ENCODE data around the gene EEF1A1. TPM values are rescaled to one million over a fixed set of nuclear protein-coding genes. Genes with fewer than 3 reads are reported as not detected.

The EEF1A1 gene
- total and polyA plus RNA-seq, 3 experiments from 2014 or later: 8,526 to 10,611 (median 8,727) TPM

- DNase-seq: no peak
- Mint-ChIP-seq H3K27ac (peak overlapping the region in 1 of 8 donors; percentile 17), H3K36me3 (peaks cover 12 to 79% (median 41%) of the 10 kb centered on the region in 3 donors), H3K27me3 (no peaks in the 10 kb centered on the region), H3K4me3 (no peak overlapping the region), H3K9me3 (no peaks in the 10 kb centered on the region), H3K4me1 (peaks cover 8 to 12% (median 12%) of the 10 kb centered on the region in 3 donors)
- ChIA-PET CTCF (no interaction called here), POLR2A (no interaction called here)
- no peaks in the 10 kb centered on the region for H3K4me1 ChIP-seq (ENCODE audit: insufficient read depth, low read length)
- H3K27me3 ChIP-seq (ENCODE audit: insufficient read depth, low read length, poor library complexity, severe bottlenecking): no peaks in the 10 kb centered on the region
- H3K27ac ChIP-seq (ENCODE audit: low read depth, low read length): no peak overlapping the region
- H3K9me3 ChIP-seq (ENCODE audit: low read length): no peaks in the 10 kb centered on the region
- no peak overlapping the region for H3K4me3 ChIP-seq (ENCODE audit: low read length)
- H3K36me3 ChIP-seq (ENCODE audit: insufficient read depth, low read length): peaks cover 39% of the 10 kb centered on the region
Observed at GRCh38 chr6:73487473-73487872, 33.4 kb downstream of the EEF1A1 start.

DNA sequence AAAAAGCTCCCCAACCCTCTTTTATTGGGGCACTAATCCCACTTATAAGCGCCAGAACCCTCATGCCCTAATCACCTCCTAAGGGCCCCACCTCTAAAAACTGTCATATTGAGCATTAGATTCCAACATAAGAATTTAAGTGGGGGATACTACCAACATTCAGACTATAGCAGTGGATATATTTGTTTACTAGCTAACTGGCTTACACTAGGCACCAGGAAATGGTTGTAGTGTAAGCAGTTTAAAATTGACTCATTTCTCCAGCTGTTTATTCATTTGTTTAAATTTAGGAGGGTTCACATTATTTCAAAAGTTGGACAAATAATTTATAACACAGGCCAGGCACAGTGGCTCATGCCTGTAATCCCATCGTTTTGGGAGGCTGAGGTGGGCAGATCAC is 36.4 kb downstream of the EEF1A1 start:
- Histone ChIP-seq H3K4me1 (ENCODE audit: insufficient read depth, low read length) (no peaks in the 10 kb centered on the region), H3K4me3 (ENCODE audit: low read length) (no peak overlapping the region), H3K36me3 (ENCODE audit: insufficient read depth, low read length) (peaks cover 52% of the 10 kb centered on the region), H3K27me3 (ENCODE audit: insufficient read depth, low read length, poor library complexity, severe bottlenecking) (no peaks in the 10 kb centered on the region), H3K27ac (ENCODE audit: low read depth, low read length) (no peak overlapping the region), H3K9me3 (ENCODE audit: low read length) (no peaks in the 10 kb centered on the region)
- CTCF ChIA-PET: interaction anchor here (1.2 to 1.7 kb wide), 2 partner anchors 127 to 169 kb away, joined by 3 to 5 read pairs; no protein-coding TSS in a partner anchor
- no peak for DNase-seq
- Mint-ChIP-seq H3K9me3 (no peaks in the 10 kb centered on the region), H3K36me3 (peaks cover 10 to 83% (median 43%) of the 10 kb centered on the region in 3 donors), H3K4me1 (peaks cover 3 to 5% (median 5%) of the 10 kb centered on the region in 3 donors), H3K4me3 (no peak overlapping the region), H3K27me3 (no peaks in the 10 kb centered on the region), H3K27ac (peak overlapping the region in 1 of 8 donors; percentile 43)
- POLR2A ChIA-PET: no interaction called here

DNA sequence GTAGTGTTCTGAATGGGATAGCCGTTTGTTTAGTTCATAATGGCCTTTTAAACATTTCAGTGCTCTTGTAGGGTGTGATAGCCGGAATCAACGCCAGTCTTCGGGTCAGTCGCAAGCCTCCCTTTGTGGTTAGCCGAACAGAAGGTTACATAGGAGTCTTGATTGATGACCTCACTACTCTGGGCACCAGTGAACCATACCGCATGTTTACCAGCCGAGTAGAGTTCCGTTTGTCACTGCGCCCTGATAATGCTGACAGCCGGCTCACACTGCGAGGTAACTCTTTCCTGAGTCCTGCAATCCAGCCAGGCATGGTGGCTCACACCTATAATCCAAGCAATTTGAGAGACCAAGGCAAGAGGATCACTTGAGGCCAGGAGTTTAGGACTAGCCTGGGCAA is 38.9 kb downstream of the EEF1A1 start:
- POLR2A ChIA-PET: interaction anchor here (1.1 kb wide), 1 partner anchor 39 kb away, joined by 3 read pairs; no protein-coding TSS in a partner anchor
- H3K4me1 ChIP-seq (ENCODE audit: insufficient read depth, low read length): no peaks in the 10 kb centered on the region
- no peak overlapping the region for H3K4me3 Mint-ChIP-seq
- peaks cover 4 to 78% (median 32%) of the 10 kb centered on the region in 3 donors for H3K36me3 Mint-ChIP-seq
- no peak for DNase-seq
- H3K27ac Mint-ChIP-seq: peak overlapping the region in 2 of 8 donors; percentile 21 to 58
- H3K4me3 ChIP-seq (ENCODE audit: low read length): no peak overlapping the region
- no peaks in the 10 kb centered on the region for H3K27me3 ChIP-seq (ENCODE audit: insufficient read depth, low read length, poor library complexity, severe bottlenecking)
- H3K9me3 ChIP-seq (ENCODE audit: low read length): no peaks in the 10 kb centered on the region
- CTCF ChIA-PET: interaction anchor here (1.1 to 2.4 kb wide), 2 partner anchors 20 to 129 kb away, joined by 3 to 8 read pairs; partner anchors contain the start of gene MTO1
- H3K9me3 Mint-ChIP-seq: no peaks in the 10 kb centered on the region
- peaks cover 0 to 5% (median 3%) of the 10 kb centered on the region in 3 donors for H3K4me1 Mint-ChIP-seq
- no peaks in the 10 kb centered on the region for H3K27me3 Mint-ChIP-seq
- no peak overlapping the region for H3K27ac ChIP-seq (ENCODE audit: low read depth, low read length)
- peaks cover 35% of the 10 kb centered on the region for H3K36me3 ChIP-seq (ENCODE audit: insufficient read depth, low read length)

DNA sequence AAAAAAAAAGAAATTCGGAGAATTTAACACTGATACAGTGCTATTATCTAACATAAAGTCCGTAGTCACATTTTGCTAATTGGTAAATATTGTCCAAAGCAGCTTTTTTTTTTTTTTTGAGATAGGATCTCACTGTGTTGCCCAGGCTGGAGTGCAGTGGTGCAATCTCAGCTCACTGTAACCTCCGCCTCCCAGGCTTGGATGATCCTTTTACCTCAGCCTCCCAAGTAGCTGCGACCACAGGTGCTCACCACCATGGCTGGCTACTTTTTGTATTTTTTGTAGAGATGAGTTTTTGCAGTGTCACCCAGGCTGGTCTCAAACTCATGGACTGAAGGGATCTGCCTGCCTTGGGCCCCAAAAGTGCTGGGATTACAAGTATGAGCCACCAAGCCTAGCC is 43.4 kb downstream of the EEF1A1 start:
- H3K27me3 Mint-ChIP-seq: no peaks in the 10 kb centered on the region
- ChIA-PET CTCF (interaction anchor here (1.1 kb wide), 1 partner anchor 12 kb away, joined by 3 read pairs; no protein-coding TSS in a partner anchor), POLR2A (no interaction called here)
- H3K27ac Mint-ChIP-seq: no peak overlapping the region
- Histone ChIP-seq H3K4me1 (ENCODE audit: insufficient read depth, low read length) (no peaks in the 10 kb centered on the region), H3K9me3 (ENCODE audit: low read length) (no peaks in the 10 kb centered on the region), H3K27ac (ENCODE audit: low read depth, low read length) (no peak overlapping the region), H3K36me3 (ENCODE audit: insufficient read depth, low read length) (peaks cover 35% of the 10 kb centered on the region), H3K27me3 (ENCODE audit: insufficient read depth, low read length, poor library complexity, severe bottlenecking) (no peaks in the 10 kb centered on the region), H3K4me3 (ENCODE audit: low read length) (no peak overlapping the region)
- H3K9me3 Mint-ChIP-seq: no peaks in the 10 kb centered on the region
- H3K36me3 Mint-ChIP-seq: peaks cover 8 to 73% (median 25%) of the 10 kb centered on the region in 3 donors
- peaks cover 0 to 5% (median 1%) of the 10 kb centered on the region in 3 donors for H3K4me1 Mint-ChIP-seq
- H3K4me3 Mint-ChIP-seq: no peak overlapping the region
- DNase-seq: no peak

GRCh38 chr6:73476723-73477122 is 44.1 kb downstream of the EEF1A1 start:
- H3K27ac Mint-ChIP-seq: peak overlapping the region in 1 of 8 donors; percentile 54
- no peak for DNase-seq
- H3K27me3 Mint-ChIP-seq: no peaks in the 10 kb centered on the region
- H3K4me3 Mint-ChIP-seq: no peak overlapping the region
- ChIA-PET CTCF (no interaction called here), POLR2A (interaction anchor here (1.8 kb wide), 1 partner anchor 15 kb away, joined by 10 read pairs; the partner anchor contains the start of gene MTO1)
- Histone ChIP-seq H3K27ac (ENCODE audit: low read depth, low read length) (no peak overlapping the region), H3K27me3 (ENCODE audit: insufficient read depth, low read length, poor library complexity, severe bottlenecking) (no peaks in the 10 kb centered on the region), H3K9me3 (ENCODE audit: low read length) (no peaks in the 10 kb centered on the region), H3K4me3 (ENCODE audit: low read length) (no peak overlapping the region), H3K4me1 (ENCODE audit: insufficient read depth, low read length) (no peaks in the 10 kb centered on the region), H3K36me3 (ENCODE audit: insufficient read depth, low read length) (peaks cover 29% of the 10 kb centered on the region)
- H3K9me3 Mint-ChIP-seq: no peaks in the 10 kb centered on the region
- H3K4me1 Mint-ChIP-seq: peaks cover 4 to 10% (median 8%) of the 10 kb centered on the region in 3 donors
- peaks cover 8 to 72% (median 23%) of the 10 kb centered on the region in 3 donors for H3K36me3 Mint-ChIP-seq

DNA sequence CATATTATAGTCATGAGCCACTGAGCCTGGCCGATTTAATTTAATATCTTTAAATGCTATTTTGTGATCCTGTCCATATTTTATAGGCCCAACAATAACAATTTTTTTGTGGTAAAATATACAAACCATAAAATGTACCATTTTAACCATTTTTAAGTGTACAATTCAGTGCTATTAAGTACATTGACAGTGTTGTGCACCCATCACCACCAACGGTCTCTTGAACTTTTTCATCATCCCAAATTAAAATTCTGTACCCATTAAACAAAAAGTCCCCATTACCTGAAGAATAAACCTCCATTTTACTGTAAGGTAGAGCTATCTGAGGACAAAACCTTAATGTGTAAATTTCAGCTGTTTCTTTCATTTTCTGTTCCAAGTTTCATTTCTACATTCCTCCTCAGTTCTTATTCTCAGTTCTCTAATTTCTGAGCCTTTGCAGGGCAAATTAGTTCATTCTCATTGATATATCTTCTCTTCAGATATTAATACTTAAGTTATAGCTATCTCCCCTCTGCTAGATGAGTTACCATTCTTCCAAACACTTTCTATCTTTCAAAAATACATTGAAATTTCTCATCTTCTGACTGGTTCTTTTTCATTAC is 49.0 kb downstream of the EEF1A1 start:
- H3K27me3 ChIP-seq (ENCODE audit: insufficient read depth, low read length, poor library complexity, severe bottlenecking): no peaks in the 10 kb centered on the region
- peak overlapping the region; percentile 6 to 90 (median 68) for H3K27ac Mint-ChIP-seq
- peaks cover 11 to 23% (median 18%) of the 10 kb centered on the region in 3 donors for H3K4me1 Mint-ChIP-seq
- no peaks in the 10 kb centered on the region for H3K9me3 Mint-ChIP-seq
- no peak overlapping the region for H3K4me3 ChIP-seq (ENCODE audit: low read length)
- peaks cover 4 to 73% (median 17%) of the 10 kb centered on the region in 3 donors for H3K36me3 Mint-ChIP-seq
- ChIA-PET POLR2A (interaction anchor here (0.6 to 1.4 kb wide), 3 partner anchors 10 to 20 kb away, joined by 3 to 8 read pairs (median 6); partner anchors contain the start of gene MTO1), CTCF (no interaction called here)
- no peak overlapping the region for H3K27ac ChIP-seq (ENCODE audit: low read depth, low read length)
- H3K9me3 ChIP-seq (ENCODE audit: low read length): no peaks in the 10 kb centered on the region
- H3K4me3 Mint-ChIP-seq: peak overlapping the region in 4 of 7 donors; percentile 16 to 74 (median 54)
- no peaks in the 10 kb centered on the region for H3K4me1 ChIP-seq (ENCODE audit: insufficient read depth, low read length)
- peaks cover 18% of the 10 kb centered on the region for H3K36me3 ChIP-seq (ENCODE audit: insufficient read depth, low read length)
- DNase-seq: no peak
- H3K27me3 Mint-ChIP-seq: no peaks in the 10 kb centered on the region

Other genes starting within 250 kb of the EEF1A1 start
- not detected for gene DPPA5, start 166.8 kb downstream of the EEF1A1 start, total RNA-seq
- gene DPPA5, start 166.8 kb downstream of the EEF1A1 start, polyA plus RNA-seq: not detected
- gene KHDC3L, start 158.4 kb downstream of the EEF1A1 start, total RNA-seq: not detected
- gene KHDC3L, start 158.4 kb downstream of the EEF1A1 start, polyA plus RNA-seq: not detected
- gene OOEP, start 151.1 kb downstream of the EEF1A1 start, total RNA-seq: under 1 TPM in 1 of 2 experiments, not detected in 1; 0.47 TPM
- gene OOEP, start 151.1 kb downstream of the EEF1A1 start, polyA plus RNA-seq: not detected
- under 1 TPM; 0.71 to 0.98 TPM for gene DDX43, start 126.2 kb downstream of the EEF1A1 start, total RNA-seq
- gene DDX43, start 126.2 kb downstream of the EEF1A1 start, polyA plus RNA-seq: 1.6 TPM
- 10 to 100 TPM; 48.3 to 49.3 TPM for gene CGAS, start 68.7 kb downstream of the EEF1A1 start, total RNA-seq
- 13.2 TPM for gene CGAS, start 68.7 kb downstream of the EEF1A1 start, polyA plus RNA-seq
- gene MTO1, start 59.3 kb downstream of the EEF1A1 start, total RNA-seq: 10 to 100 TPM; 44.2 to 48.1 TPM
- gene MTO1, start 59.3 kb downstream of the EEF1A1 start, polyA plus RNA-seq: 34.4 TPM
- gene SLC17A5, start 133.0 kb upstream of the EEF1A1 start, total RNA-seq: 1 to 10 TPM; 5.4 to 5.6 TPM
- 9.7 TPM for gene SLC17A5, start 133.0 kb upstream of the EEF1A1 start, polyA plus RNA-seq
- gene CD109, start 175.2 kb upstream of the EEF1A1 start, total RNA-seq: 10 to 100 TPM; 22.8 to 24.5 TPM
- gene CD109, start 175.2 kb upstream of the EEF1A1 start, polyA plus RNA-seq: not detected